ENCODE measurements around the gene GGCT.
A peak's percentile ranks its signal among the peaks of the same experiment; 100 is the strongest.

Gene GGCT

DNA sequence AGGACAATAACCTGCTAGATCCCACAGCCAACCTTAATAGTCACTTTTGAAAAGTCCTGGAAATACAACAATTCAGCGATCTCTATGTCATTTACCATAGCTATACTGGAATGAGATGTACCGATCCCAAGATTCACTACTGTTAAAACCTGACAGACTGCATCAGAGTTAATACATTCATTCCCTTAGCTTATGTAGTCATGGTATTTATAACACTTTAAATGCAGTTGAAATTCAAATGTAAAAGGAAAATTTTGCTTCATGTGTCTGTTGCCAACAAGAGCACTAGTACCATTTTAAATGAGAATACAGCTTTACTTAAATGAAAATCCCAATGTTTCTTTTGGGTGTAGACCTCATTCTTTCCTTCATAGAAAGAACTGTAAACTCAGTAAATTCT lies 11.1 kb upstream of the GGCT start:
- H3K27ac ChIP-seq: peak overlapping the region; percentile 98; the same call in 1 of the 2 replicates
- TF ChIP-seq, protein P1, sequence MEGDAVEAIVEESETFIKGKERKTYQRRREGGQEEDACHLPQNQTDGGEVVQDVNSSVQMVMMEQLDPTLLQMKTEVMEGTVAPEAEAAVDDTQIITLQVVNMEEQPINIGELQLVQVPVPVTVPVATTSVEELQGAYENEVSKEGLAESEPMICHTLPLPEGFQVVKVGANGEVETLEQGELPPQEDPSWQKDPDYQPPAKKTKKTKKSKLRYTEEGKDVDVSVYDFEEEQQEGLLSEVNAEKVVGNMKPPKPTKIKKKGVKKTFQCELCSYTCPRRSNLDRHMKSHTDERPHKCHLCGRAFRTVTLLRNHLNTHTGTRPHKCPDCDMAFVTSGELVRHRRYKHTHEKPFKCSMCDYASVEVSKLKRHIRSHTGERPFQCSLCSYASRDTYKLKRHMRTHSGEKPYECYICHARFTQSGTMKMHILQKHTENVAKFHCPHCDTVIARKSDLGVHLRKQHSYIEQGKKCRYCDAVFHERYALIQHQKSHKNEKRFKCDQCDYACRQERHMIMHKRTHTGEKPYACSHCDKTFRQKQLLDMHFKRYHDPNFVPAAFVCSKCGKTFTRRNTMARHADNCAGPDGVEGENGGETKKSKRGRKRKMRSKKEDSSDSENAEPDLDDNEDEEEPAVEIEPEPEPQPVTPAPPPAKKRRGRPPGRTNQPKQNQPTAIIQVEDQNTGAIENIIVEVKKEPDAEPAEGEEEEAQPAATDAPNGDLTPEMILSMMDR (conservative IDR thresholded peaks at IDR 0.05): no peak

DNA sequence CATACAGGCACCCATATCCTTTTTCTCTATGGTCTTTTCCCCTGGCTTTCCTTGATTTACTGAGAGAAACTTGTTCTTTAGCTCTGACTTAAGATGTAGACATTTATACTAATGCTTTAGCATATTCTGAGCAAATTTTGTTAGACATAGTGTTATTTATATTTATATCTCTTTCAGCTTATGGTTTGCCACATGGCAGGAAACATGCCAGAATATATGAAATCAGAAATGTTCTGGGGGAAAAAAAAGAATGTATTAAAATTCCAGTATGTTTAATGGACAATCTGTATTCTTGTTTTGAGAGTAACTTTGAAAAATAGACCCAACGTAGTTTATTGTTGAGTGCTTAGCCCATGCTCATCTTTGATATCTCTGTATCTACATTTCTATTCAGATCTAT lies 10.1 kb upstream of the GGCT start:
- TF ChIP-seq, protein P1 (conservative IDR thresholded peaks at IDR 0.05): no peak
- H3K27ac ChIP-seq: peak overlapping the region; percentile 98

DNA sequence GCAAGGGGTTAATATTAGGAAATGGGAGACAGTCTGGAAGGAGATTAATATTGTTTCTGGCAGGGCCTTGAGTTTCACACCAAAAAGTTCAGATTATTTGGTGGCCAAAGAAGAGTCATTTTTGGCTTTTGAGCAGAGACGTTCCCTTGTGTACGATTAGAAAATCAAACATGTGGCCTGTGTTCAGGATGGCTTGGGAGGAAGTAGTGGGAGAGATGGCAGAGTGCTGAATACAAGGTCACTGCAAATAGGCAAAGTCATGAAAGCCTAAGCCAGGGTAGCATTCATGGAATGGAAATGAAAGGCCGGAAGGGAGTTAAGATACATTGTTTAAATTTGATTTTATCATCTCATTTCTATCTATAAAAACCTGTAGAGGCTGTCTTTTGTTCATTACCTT lies 9.5 kb upstream of the GGCT start:
- peak overlapping the region; percentile 98 for H3K27ac ChIP-seq
- TF ChIP-seq, protein P1 (conservative IDR thresholded peaks at IDR 0.05): no peak

DNA sequence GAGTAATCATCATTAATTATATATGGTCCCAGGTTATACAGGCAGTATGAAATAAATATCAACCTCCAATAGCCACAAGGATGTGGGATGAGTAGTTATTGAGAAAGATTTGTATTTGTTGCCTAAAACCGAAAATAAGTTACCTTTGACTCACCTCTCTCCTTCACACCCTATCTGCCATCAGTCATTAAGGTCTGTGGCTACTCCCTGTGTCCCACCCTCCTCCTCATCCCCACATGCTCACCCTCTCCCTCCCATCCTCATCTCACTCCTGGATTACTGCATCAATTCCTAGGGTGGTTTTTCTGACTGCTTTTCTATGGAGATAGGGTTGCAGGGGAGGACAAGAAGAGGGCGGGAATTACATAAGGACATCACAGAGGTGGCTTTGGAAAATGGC lies 9.1 kb upstream of the GGCT start:
- TF ChIP-seq, protein P1 (conservative IDR thresholded peaks at IDR 0.05): no peak
- H3K27ac ChIP-seq: peak overlapping the region; percentile 98

DNA sequence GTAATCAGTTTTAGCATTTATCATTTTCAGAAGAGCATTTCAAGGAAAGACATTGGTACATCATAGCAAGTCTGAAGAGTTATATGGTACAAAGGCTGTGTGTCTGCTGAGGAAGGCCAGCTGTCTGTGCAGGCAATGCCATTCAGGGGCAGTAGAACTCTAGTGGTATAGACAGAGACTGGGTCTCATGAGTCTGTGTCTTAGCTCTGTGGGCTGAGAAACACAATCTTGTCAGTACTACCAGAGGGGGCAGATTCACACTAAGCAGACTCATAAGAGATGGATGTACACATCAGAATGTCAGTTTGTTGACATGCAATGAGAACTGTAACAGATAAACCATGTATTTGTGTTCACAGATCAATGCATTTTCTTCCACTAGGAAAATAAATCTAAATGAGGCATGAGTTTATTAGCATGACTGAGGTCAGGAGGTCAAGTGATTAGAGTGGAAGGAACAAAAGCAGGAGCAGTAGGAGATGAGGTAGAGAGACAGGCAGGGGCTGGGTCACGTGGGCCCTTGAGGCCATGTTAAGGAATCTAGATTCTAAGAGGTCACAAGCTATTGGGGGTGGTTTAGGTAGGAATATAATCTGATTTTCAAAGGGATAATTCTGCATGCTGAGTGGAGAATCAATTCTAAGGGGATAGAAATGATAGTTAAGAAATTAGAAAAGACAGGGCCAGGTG lies 7.5 kb upstream of the GGCT start:
- TF ChIP-seq, protein P1 (conservative IDR thresholded peaks at IDR 0.05): no peak
- peak overlapping the region; percentile 98 for H3K27ac ChIP-seq

- TF ChIP-seq, protein P1 (conservative IDR thresholded peaks at IDR 0.05): no peak
These were observed 6.9 kb upstream of the GGCT start for GRCh38 chr7:30511494-30511893.

GRCh38 chr7:30510124-30511075 lies 5.8 kb upstream of the GGCT start:
- H3K27ac ChIP-seq: peak overlapping the region; percentile 98
- TF ChIP-seq, protein P1 (conservative IDR thresholded peaks at IDR 0.05): peak; percentile 77

More at GRCh38 chr7:30511494-30511893, 6.9 kb upstream of the GGCT start:
- peak overlapping the region; percentile 98 for H3K27ac ChIP-seq

DNA sequence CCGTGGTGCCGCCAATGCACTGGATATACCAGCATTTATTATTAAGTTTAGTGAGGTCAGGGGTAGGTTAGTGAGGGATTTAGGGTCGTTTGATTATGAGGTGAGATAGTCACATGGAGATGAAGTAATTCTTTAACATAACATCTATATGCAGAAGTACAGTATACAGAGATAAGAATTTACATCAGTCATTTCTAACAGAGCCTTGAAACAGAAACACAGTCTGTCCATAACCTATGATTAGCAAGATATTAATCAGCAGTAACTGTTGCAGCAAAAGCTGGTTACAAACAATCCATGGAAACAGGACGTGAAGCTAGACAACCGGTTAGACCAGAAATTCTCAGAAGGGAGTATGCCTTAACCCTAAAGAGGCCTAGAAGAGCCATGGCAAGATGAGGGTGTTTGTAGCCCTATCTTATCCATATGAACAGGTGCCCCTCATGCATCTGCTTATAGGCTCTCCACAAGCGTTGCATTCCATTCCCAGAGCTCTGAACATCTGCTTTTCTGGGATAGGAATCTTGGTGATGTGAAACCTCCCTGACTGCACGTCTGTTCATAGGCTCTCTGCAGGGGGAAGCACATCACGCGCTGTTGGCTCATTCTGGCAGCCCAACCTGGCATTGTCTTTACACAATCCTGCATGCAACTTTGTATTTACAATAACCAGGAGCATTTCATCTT lies 4.7 kb upstream of the GGCT start:
- peak overlapping the region; percentile 98 for H3K27ac ChIP-seq

DNA sequence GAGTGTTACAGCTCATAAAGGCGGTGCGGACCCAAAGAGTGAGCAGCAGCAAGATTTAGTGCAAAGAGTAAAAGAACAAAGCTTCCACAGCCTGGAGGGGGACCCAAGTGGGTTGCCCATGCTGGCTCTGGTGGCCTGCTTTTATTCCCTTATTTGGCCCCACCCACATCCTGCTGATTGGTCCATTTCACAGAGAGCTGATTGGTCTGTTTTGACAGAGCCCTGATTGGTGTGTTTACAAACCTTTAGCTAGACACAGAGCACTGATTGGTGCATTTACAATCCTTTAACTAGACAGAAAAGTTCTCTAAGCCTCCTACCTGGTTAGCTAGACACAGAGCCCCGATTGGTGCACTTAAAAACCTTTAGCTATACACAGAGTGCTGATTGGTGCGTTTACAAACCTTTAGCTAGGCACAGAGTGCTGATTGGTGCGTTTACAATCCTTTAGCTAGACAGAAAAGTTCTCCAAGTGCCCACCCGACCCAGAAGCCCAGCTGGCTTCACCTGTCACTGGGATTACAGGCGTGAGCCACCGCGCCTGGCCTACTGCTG lies 2.8 kb upstream of the GGCT start:
- H3K27ac ChIP-seq: peak overlapping the region; percentile 98; the same call in 1 of the 2 replicates

All from VCaP (cell line).